PC-3 (cell line): ENCODE measurements around the gene UBN2.

Source experiments
- EZH2 ChIP-seq: fragments of 300-600 bp; sonication (generic); IDR thresholded peaks from one replicate; pipeline ENCODE4 v1.6.1; 2017; ENCODE audit warnings: antibody characterized with exemption, mild to moderate bottlenecking, low read length; ENCODE audit not compliant: unreplicated experiment
- TF ChIP-seq, protein P1 (sequence below): fragments of 300-600 bp; sonication (generic); conservative IDR thresholded peaks from 2 replicates; pipeline ENCODE4 v1.5.1; 2017; ENCODE audit warnings: antibody characterized with exemption, low read depth, mild to moderate bottlenecking, low read length

DNA sequence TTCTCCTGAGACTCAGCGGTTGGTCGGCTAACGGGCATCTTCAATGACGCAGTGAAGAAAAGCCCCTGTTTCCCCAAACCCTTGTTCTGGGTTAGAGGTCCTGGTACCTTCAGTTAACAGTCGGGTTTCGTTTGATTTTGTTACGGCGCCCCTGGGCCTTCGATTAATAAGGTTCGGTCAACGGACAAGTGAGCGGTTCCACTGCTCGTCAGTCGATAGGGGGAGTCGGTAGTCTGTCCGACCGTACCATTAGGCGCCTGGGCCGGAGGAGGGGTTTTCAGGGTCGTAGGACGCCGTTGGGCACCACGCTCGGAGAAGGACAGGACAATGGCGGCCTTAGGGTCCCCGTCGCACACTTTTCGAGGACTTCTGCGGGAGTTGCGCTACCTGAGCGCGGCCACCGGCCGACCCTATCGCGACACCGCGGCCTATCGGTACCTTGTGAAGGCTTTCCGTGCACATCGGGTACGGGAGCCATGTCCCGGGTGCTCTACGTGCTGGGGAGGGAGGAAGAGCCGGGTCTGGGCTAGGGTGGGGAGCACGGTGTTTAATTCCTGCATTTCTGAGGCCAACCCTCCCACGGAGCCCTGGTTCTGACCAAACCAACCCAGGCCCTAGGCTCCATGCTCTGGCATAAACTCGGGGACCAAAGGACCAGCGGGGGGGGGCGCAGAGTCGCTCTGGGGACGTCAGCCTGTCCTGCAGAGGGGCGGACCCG is 110.2 kb downstream of the UBN2 start, which contains the start of gene FMC1:
- TF ChIP-seq, protein P1, sequence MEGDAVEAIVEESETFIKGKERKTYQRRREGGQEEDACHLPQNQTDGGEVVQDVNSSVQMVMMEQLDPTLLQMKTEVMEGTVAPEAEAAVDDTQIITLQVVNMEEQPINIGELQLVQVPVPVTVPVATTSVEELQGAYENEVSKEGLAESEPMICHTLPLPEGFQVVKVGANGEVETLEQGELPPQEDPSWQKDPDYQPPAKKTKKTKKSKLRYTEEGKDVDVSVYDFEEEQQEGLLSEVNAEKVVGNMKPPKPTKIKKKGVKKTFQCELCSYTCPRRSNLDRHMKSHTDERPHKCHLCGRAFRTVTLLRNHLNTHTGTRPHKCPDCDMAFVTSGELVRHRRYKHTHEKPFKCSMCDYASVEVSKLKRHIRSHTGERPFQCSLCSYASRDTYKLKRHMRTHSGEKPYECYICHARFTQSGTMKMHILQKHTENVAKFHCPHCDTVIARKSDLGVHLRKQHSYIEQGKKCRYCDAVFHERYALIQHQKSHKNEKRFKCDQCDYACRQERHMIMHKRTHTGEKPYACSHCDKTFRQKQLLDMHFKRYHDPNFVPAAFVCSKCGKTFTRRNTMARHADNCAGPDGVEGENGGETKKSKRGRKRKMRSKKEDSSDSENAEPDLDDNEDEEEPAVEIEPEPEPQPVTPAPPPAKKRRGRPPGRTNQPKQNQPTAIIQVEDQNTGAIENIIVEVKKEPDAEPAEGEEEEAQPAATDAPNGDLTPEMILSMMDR: peak; percentile 45
- TF ChIP-seq EZH2: no peak
